Measurements from ENCODE around the gene SLC22A9. TPM values are rescaled to one million over a fixed set of nuclear protein-coding genes. Genes with fewer than 3 reads are reported as not detected.

SLC22A9 gene
- total RNA-seq, 1 experiment from 2014 or later, result not detected

GRCh38 chr11:63380130-63380529 is 10.5 kb downstream of the SLC22A9 start:
- H3K27me3 ChIP-seq (ENCODE audit: control insufficient read depth, insufficient read depth, low read length), result no peaks in the 10 kb centered on the region; the same call in none of the 2 replicates
- no peaks in the 10 kb centered on the region for H3K4me1 ChIP-seq (ENCODE audit: control insufficient read depth, insufficient read depth, low read length)
- BruUV-seq (replicated peaks), result no TSS peak
- DNase-seq (ENCODE audit: low read depth, low spot score), result no peak
- intact Hi-C loops (cut with micrococcal nuclease; ENCODE audit: unreplicated experiment) (no loop called here), in situ Hi-C loops (cut with HindIII; ENCODE audit: low pct_unique_long_range_greater_than_20kb, low sequenced_read_pairs) (no loop called here)
- ChIA-PET CTCF (no interaction called here), POLR2A (no interaction called here)
- TF ChIP-seq CTCF (IDR thresholded peaks at IDR 0.05), result no peak
- TF ChIP-seq TCF7L2 (IDR thresholded peaks at IDR 0.05; ENCODE audit: low read depth, low read length), result no peak
- no peak for TF ChIP-seq POLR2AphosphoS5 (IDR thresholded peaks at IDR 0.05; ENCODE audit: low read depth, low read length)
- no peak for TF ChIP-seq REST (IDR thresholded peaks at IDR 0.05; ENCODE audit: insufficient read depth in 1 of 2, low read depth in 2 of 2, low read length in 1 of 2)
- no peak for TF ChIP-seq SIN3A (IDR thresholded peaks at IDR 0.05; ENCODE audit: borderline replicate concordance, insufficient read depth, low read depth, low read length)
- H3K36me3 ChIP-seq (ENCODE audit: control insufficient read depth, insufficient read depth, low read length), result no peaks in the 10 kb centered on the region
- H3K9me3 ChIP-seq (ENCODE audit: control insufficient read depth, insufficient read depth, low read depth, low read length), result no peaks in the 10 kb centered on the region
- H3K4me3 ChIP-seq (ENCODE audit: low read depth in 2 of 2, low read length in 2 of 2), result no peak overlapping the region
- no peak overlapping the region for H3K27ac ChIP-seq (ENCODE audit: low read length)
- no peak for ATAC-seq

- Histone ChIP-seq H3K27ac (ENCODE audit: low read length) (no peak overlapping the region), H3K9me3 (ENCODE audit: control insufficient read depth, insufficient read depth, low read depth, low read length) (no peaks in the 10 kb centered on the region), H3K36me3 (ENCODE audit: control insufficient read depth, insufficient read depth, low read length) (no peaks in the 10 kb centered on the region), H3K4me3 (ENCODE audit: low read depth in 2 of 2, low read length in 2 of 2) (no peak overlapping the region), H3K27me3 (ENCODE audit: control insufficient read depth, insufficient read depth, low read length) (0 out of 2 replicates have a peak, but pooled peaks cover 2% of the 10 kb centered on the region), H3K4me1 (ENCODE audit: control insufficient read depth, insufficient read depth, low read length) (no peaks in the 10 kb centered on the region)
- TF ChIP-seq TCF7L2 (IDR thresholded peaks at IDR 0.05; ENCODE audit: low read depth, low read length) (no peak), REST (IDR thresholded peaks at IDR 0.05; ENCODE audit: insufficient read depth in 1 of 2, low read depth in 2 of 2, low read length in 1 of 2) (no peak), CTCF (IDR thresholded peaks at IDR 0.05) (no peak), POLR2AphosphoS5 (IDR thresholded peaks at IDR 0.05; ENCODE audit: low read depth, low read length) (no peak), SIN3A (IDR thresholded peaks at IDR 0.05; ENCODE audit: borderline replicate concordance, insufficient read depth, low read depth, low read length) (no peak)
- intact Hi-C loops (cut with micrococcal nuclease; ENCODE audit: unreplicated experiment) (no loop called here), in situ Hi-C loops (cut with HindIII; ENCODE audit: low pct_unique_long_range_greater_than_20kb, low sequenced_read_pairs) (no loop called here)
- ATAC-seq (no peak), DNase-seq (ENCODE audit: low read depth, low spot score) (no peak)
- ChIA-PET POLR2A (no interaction called here), CTCF (no interaction called here)
- BruUV-seq (replicated peaks), result no TSS peak
Observed at GRCh38 chr11:63395697-63396096, 26.1 kb downstream of the SLC22A9 start.
